Ovary (tissue), 9 donors: ENCODE measurements around the gene RGS3. TPM values are rescaled to one million over a fixed set of nuclear protein-coding genes. Genes with fewer than 3 reads are reported as not detected.

Source experiments
- DNase-seq, 5 donors: peaks; one replicate each; pipeline ENCODE4 v3.0.0-alpha.2; 2019 to 2020
- H3K27ac ChIP-seq, 2 donors: fragments of 200-600 bp; one replicate each; pipeline versions ENCODE4 v1.5.1 to v1.8.0; 2019 to 2022
- H3K27me3 ChIP-seq: fragments of 200-600 bp; one replicate; pipeline ENCODE4 v1.8.0; 2022
- H3K36me3 ChIP-seq: fragments of 200-600 bp; sonication (generic); one replicate; pipeline ENCODE4 v1.5.1; 2019
- H3K4me1 ChIP-seq: one replicate; pipeline ENCODE4 v1.8.1; 2013; ENCODE audit warnings: mild to moderate bottlenecking, moderate library complexity; ENCODE audit not compliant: insufficient read depth
- H3K4me3 ChIP-seq: fragments of 200-600 bp; sonication (generic); one replicate; pipeline ENCODE4 v1.5.1; 2017
- H3K9me3 ChIP-seq, 2 donors: fragments of 200-600 bp in 1 of 2; sonication (generic) in 1 of 2; one replicate each; pipeline versions ENCODE4 v1.5.1 to v1.8.1; 2013 to 2019; ENCODE audit warnings: mild to moderate bottlenecking in 1 of 2, moderate library complexity in 1 of 2
- CTCF ChIP-seq, 3 donors: fragments of 450-650 bp in 2 of 3; fragments of 200-600 bp in 1 of 3; IDR thresholded peaks; one replicate each; pipeline versions ENCODE4 v1.5.1 to v1.8.0; 2016 to 2022; ENCODE audit warnings: antibody characterized with exemption in 3 of 3, mild to moderate bottlenecking in 1 of 3
- EP300 ChIP-seq: sonication (generic); formaldehyde crosslinking; IDR thresholded peaks from one replicate; pipeline ENCODE4 v1.6.1; 2017; ENCODE audit warnings: antibody characterized with exemption
- POLR2A ChIP-seq: fragments of 450-650 bp; IDR thresholded peaks from one replicate; pipeline ENCODE4 v1.6.1; 2017; ENCODE audit warnings: antibody characterized with exemption, mild to moderate bottlenecking, moderate library complexity
- WGBS, 3 donors: extraction: QIAGEN DNeasy Blood & Tissue Kit in 1 of 3; methylation state at CpG; one replicate each; pipeline versions ENCODE4 v1.1.5 to v1.1.7; 2013 to 2017; 5-methylcytosine and 5-hydroxymethylcytosine counted together
- intact Hi-C, 4 donors: fragments of 100-400 bp; cut with DNase I; formaldehyde crosslinking; loops; one replicate each; pipeline versions ENCODE4 v1.11.0 to v1.15.1; 2022 to 2023
- polyA plus RNA-seq, 2 donors: library from polyadenylated mRNA; stranded (reverse); fragments of 200-250 nt in 1 of 2; fragments of 350-450 nt in 1 of 2; fragmentation: Illumina TruSeq in 1 of 2; extraction: RNeasy Lipid Tissue Mini Kit (QIAGEN cat#74804) in 1 of 2; gene quantifications; one replicate each; pipeline ENCODE4 v1.2.3, GENCODE V29; 2013 to 2014
- total RNA-seq, 7 donors: library from RNA; depleted of rRNA in 2 of 7; stranded (reverse); fragments of >200 nt in 2 of 7; fragmentation: NEBNext Ultra II Directional in 3 of 7; extraction: Animal tissue kit (Norgen Biotek cat#: 25700) in 3 of 7; gene quantifications; one replicate each; pipeline versions ENCODE4 v1.1.0 to v1.2.4, GENCODE V29; 2016 to 2023
- donor health status: DM: no; HTN: no; CAD: no; lungs with moderate emphysema.
- donor health status: DM: no; HTN: no; CAD: no.
- donor health status: Bipolar disorder and iron deficiency.
- donor health status: DM: yes; HTN: yes; CAD: no.
- donor health status: DM: no; HTN: no; CAD: no.
- donor health status: DM: yes; HTN: yes; CAD: no.

The RGS3 gene
- total and polyA plus RNA-seq, 9 donors = 6.1 to 49.3 (median 15.4) TPM

DNA sequence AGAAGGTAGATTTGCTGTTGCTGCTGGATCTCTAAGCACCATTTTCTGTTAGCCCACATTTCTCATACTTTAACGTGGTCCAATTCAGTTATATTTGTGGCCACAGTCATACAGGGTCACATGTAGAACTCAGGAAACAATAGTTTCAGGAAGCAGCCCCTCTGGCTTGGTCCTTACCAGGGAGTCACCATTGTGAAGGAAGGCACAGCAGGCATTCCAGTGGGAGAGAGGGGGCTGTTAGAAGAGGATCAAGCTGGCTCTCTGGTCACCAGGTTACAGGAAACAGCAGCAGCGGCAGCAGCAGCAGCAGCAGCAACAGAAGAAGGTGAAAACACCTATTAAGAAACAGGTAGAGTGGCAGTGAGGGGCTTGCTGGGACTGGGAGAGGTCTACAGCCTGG, 38.5 kb upstream of the RGS3 start:
- intact Hi-C loops = no loop called here
- H3K9me3 ChIP-seq = no peaks in the 10 kb centered on the region
- 30 to 58% (median 44%) methylated on average over 2 of the region's 2 CpGs for WGBS, 3 donors
- no peaks in the 10 kb centered on the region for H3K27me3 ChIP-seq
- H3K27ac ChIP-seq = no peak overlapping the region
- H3K36me3 ChIP-seq = no peaks in the 10 kb centered on the region
- TF ChIP-seq EP300 = no peak
- TF ChIP-seq CTCF (IDR thresholded peaks at IDR 0.05) = no peak
- no peak for TF ChIP-seq POLR2A
- H3K4me3 ChIP-seq = no peak overlapping the region
- H3K4me1 ChIP-seq = no peaks in the 10 kb centered on the region
- DNase-seq = no peak

DNA sequence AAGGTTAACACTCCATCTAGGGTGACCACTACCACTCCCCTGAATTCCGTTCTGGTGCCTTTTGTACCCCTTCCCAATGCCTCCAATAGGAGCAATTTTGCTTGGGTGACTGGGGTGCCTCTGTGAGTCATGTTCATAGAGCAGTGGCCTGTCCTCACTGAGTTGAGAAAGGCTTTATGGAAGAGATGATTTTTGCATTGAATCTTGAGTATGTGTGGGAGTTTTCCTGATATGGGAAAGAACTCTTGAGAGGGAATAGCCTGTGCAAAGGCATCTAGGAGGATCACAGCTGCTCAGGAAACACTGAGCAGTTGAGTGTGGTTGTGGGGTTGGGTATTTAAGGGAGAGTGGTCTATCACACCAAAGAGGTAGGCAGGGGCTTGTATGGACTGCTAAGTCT, 36.8 kb upstream of the RGS3 start:
- H3K4me3 ChIP-seq = no peak overlapping the region
- H3K27me3 ChIP-seq = no peaks in the 10 kb centered on the region
- intact Hi-C loops = no loop called here
- H3K9me3 ChIP-seq = no peaks in the 10 kb centered on the region
- no peaks in the 10 kb centered on the region for H3K36me3 ChIP-seq
- TF ChIP-seq POLR2A = no peak
- TF ChIP-seq EP300 = no peak
- no peak for TF ChIP-seq CTCF (IDR thresholded peaks at IDR 0.05)
- no peak overlapping the region for H3K27ac ChIP-seq
- 23 to 100% (median 89%) methylated on average over 1 of the region's 1 CpG for WGBS, 3 donors
- H3K4me1 ChIP-seq = no peaks in the 10 kb centered on the region
- no peak for DNase-seq

DNA sequence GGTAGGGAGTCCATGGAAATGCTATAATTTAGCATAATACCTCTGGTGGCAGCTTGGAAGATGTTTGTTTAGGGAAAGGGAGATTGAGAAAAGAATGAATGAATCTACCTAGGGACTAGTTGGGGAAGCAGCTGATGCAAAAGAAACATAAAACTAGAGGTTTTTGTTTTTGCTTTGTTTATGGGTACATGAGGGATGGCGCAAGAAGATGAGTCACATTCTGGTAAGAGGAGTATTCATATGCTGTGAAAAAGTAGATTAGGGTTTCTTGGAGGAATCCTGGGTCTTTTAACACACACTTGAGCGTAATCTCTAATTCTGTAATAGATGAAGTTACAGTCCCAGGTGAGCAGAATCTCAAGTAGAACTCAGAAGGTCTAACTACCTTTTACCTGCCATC, 35.9 kb upstream of the RGS3 start:
- TF ChIP-seq EP300 (no peak), CTCF (IDR thresholded peaks at IDR 0.05) (no peak), POLR2A (no peak)
- DNase-seq = no peak
- no peak overlapping the region for H3K27ac ChIP-seq
- no peaks in the 10 kb centered on the region for H3K36me3 ChIP-seq
- intact Hi-C loops = no loop called here
- H3K27me3 ChIP-seq = no peaks in the 10 kb centered on the region
- no peaks in the 10 kb centered on the region for H3K4me1 ChIP-seq
- H3K4me3 ChIP-seq = no peak overlapping the region
- 95 to 97% (median 95%) methylated on average over 2 of the region's 2 CpGs for WGBS, 3 donors
- no peaks in the 10 kb centered on the region for H3K9me3 ChIP-seq

- intact Hi-C loops = no loop called here
- Histone ChIP-seq H3K4me1 (no peaks in the 10 kb centered on the region), H3K9me3 (no peaks in the 10 kb centered on the region), H3K27me3 (no peaks in the 10 kb centered on the region), H3K4me3 (no peak overlapping the region), H3K27ac (no peak overlapping the region), H3K36me3 (no peaks in the 10 kb centered on the region)
- TF ChIP-seq POLR2A (no peak), CTCF (IDR thresholded peaks at IDR 0.05) (no peak), EP300 (no peak)
- DNase-seq = no peak
- WGBS, 3 donors = 86 to 95% (median 89%) methylated on average over 1 of the region's 1 CpG
These were observed 35.4 kb upstream of the RGS3 start for GRCh38 chr9:113428062-113428615.
